Activated CD8-positive, alpha-beta memory T cell treated with anti-CD3 and anti-CD28 coated beads, Interleukin-2, amount 10 ng/mL, durations not matched to agents 7 days and 5 days (primary cell): ENCODE data around the gene AGBL4. TPM values are rescaled to one million over a fixed set of nuclear protein-coding genes. Genes with fewer than 3 reads are reported as not detected.

Experiments used
- ATAC-seq: fragments of 150-1000 bp; cut with Tn5 transposase; one replicate; pipeline ENCODE4 v1.10.0; 2021; ENCODE audit warnings: moderate library complexity
- CTCF ChIA-PET: fragments of 350-600 bp; sonication (Branson Sonifier 250); formaldehyde crosslinking; loops from one replicate; lab custom pipeline; 2021; ENCODE audit warnings: antibody characterized with exemption; lab: Charles Lee
- DNase-seq: peaks from one replicate; pipeline ENCODE4 v3.0.0-alpha.2; 2020
- H3K27ac Mint-ChIP-seq: one replicate; pipeline ENCODE4 v1.8.0; 2021; ENCODE audit warnings: mild to moderate bottlenecking, mixed read lengths
- H3K27me3 Mint-ChIP-seq: one replicate; pipeline ENCODE4 v1.8.0; 2021; ENCODE audit warnings: mixed read lengths
- H3K36me3 Mint-ChIP-seq: one replicate; pipeline ENCODE4 v1.8.0; 2021; ENCODE audit warnings: mild to moderate bottlenecking, mixed read lengths
- H3K4me1 Mint-ChIP-seq: one replicate; pipeline ENCODE4 v1.8.0; 2021; ENCODE audit warnings: mixed read lengths
- H3K4me3 Mint-ChIP-seq: one replicate; pipeline ENCODE4 v1.8.0; 2021; ENCODE audit warnings: mild to moderate bottlenecking, moderate library complexity, mixed read lengths
- H3K9me3 Mint-ChIP-seq: one replicate; pipeline ENCODE4 v1.8.0; 2022; ENCODE audit warnings: low read depth, mixed read lengths
- total RNA-seq, 2 experiments: library from RNA; stranded (reverse); gene quantifications; one replicate each; pipeline ENCODE4 v1.2.3, GENCODE V29; 2021

AGBL4 gene
- total RNA-seq, 2 experiments from 2014 or later, result not detected

DNA sequence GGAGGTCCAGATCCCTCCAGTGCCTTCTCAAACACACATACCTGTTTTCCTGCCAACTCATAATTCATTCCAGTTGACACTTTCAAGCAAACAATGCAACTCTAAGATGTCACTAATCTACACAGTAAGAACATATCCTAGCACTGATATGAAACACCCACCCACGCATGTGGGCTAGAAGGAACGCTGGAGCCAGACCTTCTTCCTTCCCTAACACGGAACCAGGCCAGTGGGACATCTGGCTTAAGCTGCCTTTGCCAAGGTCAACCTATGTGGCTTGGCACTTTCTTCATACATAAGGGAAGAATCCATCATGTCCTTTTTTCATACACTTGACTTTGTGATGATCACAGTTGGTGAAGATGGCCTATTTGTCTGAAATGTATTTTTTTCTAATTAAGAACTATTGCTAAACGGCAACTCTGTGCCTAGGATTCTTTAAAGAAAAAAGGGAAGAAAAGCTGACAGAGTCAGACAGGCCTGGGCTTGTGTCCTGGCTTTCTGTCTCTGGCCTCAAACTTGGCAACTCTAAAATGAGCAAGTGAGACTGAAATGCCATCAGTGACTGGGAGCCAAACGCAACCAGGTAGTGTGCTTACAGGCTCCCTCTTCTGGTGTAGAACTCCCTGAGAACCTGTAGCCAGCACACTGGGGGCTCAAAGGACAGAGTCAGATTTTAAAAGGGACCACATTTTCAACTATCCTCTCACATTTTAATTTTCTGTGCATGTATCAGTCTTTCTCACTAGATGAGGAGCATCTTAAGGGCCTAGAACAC lies 1154.4 kb downstream of the AGBL4 start:
- H3K27me3 Mint-ChIP-seq, result no peaks in the 10 kb centered on the region
- DNase-seq, result no peak
- ATAC-seq, result no peak
- no peaks in the 10 kb centered on the region for H3K4me1 Mint-ChIP-seq
- H3K36me3 Mint-ChIP-seq, result no peaks in the 10 kb centered on the region
- no peak overlapping the region for H3K27ac Mint-ChIP-seq
- CTCF ChIA-PET, result no interaction called here
- H3K4me3 Mint-ChIP-seq, result no peak overlapping the region
- H3K9me3 Mint-ChIP-seq, result no peaks in the 10 kb centered on the region

DNA sequence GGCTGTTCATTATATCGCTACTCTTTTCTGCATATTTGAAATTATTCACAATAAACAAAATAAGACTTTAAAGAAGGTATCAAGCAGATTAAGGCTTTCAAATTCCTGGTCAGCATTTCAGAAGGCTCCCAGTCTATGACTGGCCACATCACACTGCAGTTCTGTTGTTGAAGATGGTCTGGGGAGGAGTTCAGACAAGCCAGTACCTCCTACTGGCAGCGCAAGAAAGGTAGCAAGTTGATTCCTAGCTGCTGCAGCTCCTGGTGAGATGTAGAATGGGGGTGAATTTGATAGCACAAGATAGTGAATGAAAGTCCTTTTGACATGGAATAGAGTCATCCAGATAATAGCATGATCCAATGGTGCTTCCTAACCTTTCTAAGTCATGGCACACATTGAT lies 1158.8 kb downstream of the AGBL4 start:
- Mint-ChIP-seq H3K36me3 (no peaks in the 10 kb centered on the region), H3K4me3 (no peak overlapping the region), H3K27ac (no peak overlapping the region), H3K27me3 (no peaks in the 10 kb centered on the region), H3K4me1 (no peaks in the 10 kb centered on the region), H3K9me3 (no peaks in the 10 kb centered on the region)
- CTCF ChIA-PET, result no interaction called here
- ATAC-seq (no peak), DNase-seq (no peak)

DNA sequence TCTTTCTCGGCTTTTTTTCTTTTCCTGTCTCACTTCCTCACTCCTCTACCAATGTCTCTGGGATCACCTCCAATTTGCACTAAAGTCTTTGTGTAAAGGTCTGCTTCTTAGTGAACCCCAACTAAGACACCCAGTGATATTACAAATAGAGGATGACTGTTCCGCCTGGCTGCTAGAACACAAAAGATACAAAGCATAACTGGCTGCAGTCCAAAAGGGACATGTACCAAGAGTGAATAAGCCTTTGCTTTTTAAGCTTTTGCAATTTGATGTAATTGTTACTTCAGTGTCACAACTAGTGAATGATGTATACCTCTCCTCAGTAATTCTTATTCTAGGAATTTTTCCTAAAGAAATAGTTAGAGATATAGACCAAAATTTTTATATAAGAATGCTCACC lies 1164.3 kb downstream of the AGBL4 start:
- H3K9me3 Mint-ChIP-seq, result no peaks in the 10 kb centered on the region
- no peak for DNase-seq
- ATAC-seq, result no peak

DNA sequence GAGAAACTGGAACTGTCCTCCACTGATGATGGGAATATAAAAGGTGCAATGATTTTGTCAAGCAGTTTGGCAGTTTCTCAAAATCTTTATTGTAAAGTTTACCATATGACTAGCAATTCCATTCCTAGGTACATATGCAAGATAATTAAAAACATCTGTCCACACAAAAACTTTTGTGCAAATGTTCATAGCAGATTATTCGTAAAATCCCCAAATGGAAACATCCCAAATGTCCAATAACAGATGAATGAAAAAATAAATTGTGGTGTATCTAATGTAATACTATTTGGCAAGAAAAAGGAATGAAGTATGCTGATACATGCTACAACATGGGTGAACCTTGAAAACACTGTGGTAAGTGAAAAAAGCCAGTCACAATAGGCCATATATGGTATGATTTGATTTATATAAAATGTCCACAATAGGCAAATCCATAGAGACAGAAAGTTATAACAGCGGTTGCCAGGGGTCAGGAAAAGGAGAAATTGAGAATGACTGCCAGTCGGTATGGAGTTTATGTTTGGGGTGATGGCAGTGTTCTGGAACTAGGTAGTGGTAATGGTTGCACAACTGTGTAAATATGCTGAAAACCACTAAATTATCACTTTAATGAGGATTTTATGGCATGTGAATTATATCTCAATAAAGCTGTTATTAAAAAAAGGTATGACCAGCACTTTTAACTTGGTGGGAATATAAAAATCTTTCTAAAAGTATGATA lies 1165.4 kb downstream of the AGBL4 start:
- H3K36me3 Mint-ChIP-seq, result no peaks in the 10 kb centered on the region
- no peaks in the 10 kb centered on the region for H3K9me3 Mint-ChIP-seq
- CTCF ChIA-PET, result no interaction called here
- ATAC-seq (no peak), DNase-seq (no peak)
- no peak overlapping the region for H3K27ac Mint-ChIP-seq
- H3K4me1 Mint-ChIP-seq, result no peaks in the 10 kb centered on the region
- no peaks in the 10 kb centered on the region for H3K27me3 Mint-ChIP-seq
- no peak overlapping the region for H3K4me3 Mint-ChIP-seq

More for the DNA sequence above, 1164.3 kb downstream of the AGBL4 start:
- H3K36me3 Mint-ChIP-seq, result no peaks in the 10 kb centered on the region
- H3K27me3 Mint-ChIP-seq, result no peaks in the 10 kb centered on the region
- CTCF ChIA-PET, result no interaction called here
- H3K4me1 Mint-ChIP-seq, result no peaks in the 10 kb centered on the region
- no peak overlapping the region for H3K27ac Mint-ChIP-seq
- no peak overlapping the region for H3K4me3 Mint-ChIP-seq

- Mint-ChIP-seq H3K4me1 (no peaks in the 10 kb centered on the region), H3K36me3 (no peaks in the 10 kb centered on the region), H3K27me3 (no peaks in the 10 kb centered on the region), H3K9me3 (peaks cover 2% of the 10 kb centered on the region), H3K4me3 (no peak overlapping the region), H3K27ac (no peak overlapping the region)
- CTCF ChIA-PET, result no interaction called here
- no peak for ATAC-seq
- no peak for DNase-seq
These were observed 1170.7 kb downstream of the AGBL4 start for GRCh38 chr1:48853006-48853405.

GRCh38 chr1:48851638-48852037 lies 1172.1 kb downstream of the AGBL4 start:
- H3K4me3 Mint-ChIP-seq, result no peak overlapping the region
- H3K36me3 Mint-ChIP-seq, result no peaks in the 10 kb centered on the region
- H3K27ac Mint-ChIP-seq, result no peak overlapping the region
- peaks cover 2% of the 10 kb centered on the region for H3K9me3 Mint-ChIP-seq
- H3K27me3 Mint-ChIP-seq, result no peaks in the 10 kb centered on the region
- ATAC-seq, result no peak
- no peak for DNase-seq
- no peaks in the 10 kb centered on the region for H3K4me1 Mint-ChIP-seq
- CTCF ChIA-PET, result no interaction called here

DNA sequence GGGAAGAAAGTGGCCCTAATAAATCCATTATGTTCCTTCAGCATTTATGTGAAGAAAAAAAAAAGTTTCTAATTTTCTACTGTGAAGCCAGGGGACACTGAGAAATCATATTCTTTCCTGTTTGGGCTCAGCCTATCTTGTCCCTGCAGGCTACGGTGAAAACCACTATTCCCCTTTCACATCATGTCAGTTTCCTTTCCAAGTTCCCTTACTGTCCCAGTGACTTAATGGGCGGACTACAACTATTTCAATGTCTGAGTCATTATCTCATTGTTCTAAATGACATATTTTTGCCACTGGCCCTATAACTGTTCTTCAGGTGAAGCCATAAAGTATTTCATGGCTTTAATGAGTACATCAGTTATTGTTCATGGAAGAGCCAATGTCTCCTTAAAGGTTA lies 1175.7 kb downstream of the AGBL4 start:
- Mint-ChIP-seq H3K27me3 (no peaks in the 10 kb centered on the region), H3K4me3 (no peak overlapping the region), H3K4me1 (no peaks in the 10 kb centered on the region), H3K36me3 (no peaks in the 10 kb centered on the region), H3K9me3 (peaks cover 2% of the 10 kb centered on the region), H3K27ac (no peak overlapping the region)
- no peak for ATAC-seq
- CTCF ChIA-PET, result no interaction called here
- DNase-seq, result no peak

GRCh38 chr1:48846441-48846840 lies 1177.3 kb downstream of the AGBL4 start:
- Mint-ChIP-seq H3K27me3 (no peaks in the 10 kb centered on the region), H3K36me3 (no peaks in the 10 kb centered on the region), H3K27ac (no peak overlapping the region), H3K4me1 (no peaks in the 10 kb centered on the region), H3K4me3 (no peak overlapping the region), H3K9me3 (peaks cover 2% of the 10 kb centered on the region)
- DNase-seq, result no peak
- no peak for ATAC-seq
- CTCF ChIA-PET, result no interaction called here

DNA sequence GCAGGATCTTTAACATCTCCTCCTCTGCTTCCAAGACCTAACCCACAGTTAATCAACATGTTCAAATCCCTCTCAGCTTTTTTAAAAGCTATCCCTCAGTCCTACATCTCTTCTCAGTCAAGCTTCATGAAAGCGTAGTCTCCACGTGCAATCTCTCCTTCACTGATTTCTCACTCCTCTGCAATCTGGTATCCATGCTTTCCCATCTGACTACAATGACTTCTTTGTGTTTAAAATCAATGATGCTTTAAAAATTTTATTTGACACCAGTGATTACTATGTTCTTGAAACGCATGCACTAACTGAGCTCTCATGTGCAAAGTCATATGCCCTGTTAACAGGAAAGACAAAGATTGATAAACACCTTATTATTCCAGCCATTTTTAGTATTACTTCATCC lies 1179.6 kb downstream of the AGBL4 start:
- no peak overlapping the region for H3K27ac Mint-ChIP-seq
- CTCF ChIA-PET, result no interaction called here
- peaks cover 2% of the 10 kb centered on the region for H3K27me3 Mint-ChIP-seq
- no peaks in the 10 kb centered on the region for H3K4me1 Mint-ChIP-seq
- H3K36me3 Mint-ChIP-seq, result no peaks in the 10 kb centered on the region
- ATAC-seq, result no peak
- H3K4me3 Mint-ChIP-seq, result no peak overlapping the region
- no peak for DNase-seq
- H3K9me3 Mint-ChIP-seq, result no peaks in the 10 kb centered on the region

DNA sequence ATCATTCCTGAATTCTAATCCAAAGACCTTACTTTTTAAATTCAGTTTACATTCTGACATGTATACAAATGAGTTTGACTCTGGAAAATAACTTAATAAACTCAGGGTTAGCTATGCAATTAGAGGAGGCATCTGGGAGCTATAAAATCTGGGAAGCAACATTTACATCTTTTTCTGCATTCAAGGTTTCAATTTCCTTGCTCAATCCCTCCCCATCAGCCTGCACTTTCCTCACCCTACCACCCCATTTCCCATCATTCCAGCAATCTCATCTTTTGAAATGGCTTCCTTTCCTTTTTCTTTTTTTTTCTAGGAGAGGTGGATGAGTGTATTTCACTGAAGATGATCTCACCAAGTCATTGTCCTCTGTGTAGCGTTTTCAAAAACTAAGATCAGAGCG lies 1181.8 kb downstream of the AGBL4 start:
- Mint-ChIP-seq H3K4me1 (no peaks in the 10 kb centered on the region), H3K27me3 (peaks cover 4% of the 10 kb centered on the region), H3K36me3 (no peaks in the 10 kb centered on the region), H3K27ac (no peak overlapping the region), H3K4me3 (no peak overlapping the region), H3K9me3 (no peaks in the 10 kb centered on the region)
- DNase-seq (no peak), ATAC-seq (no peak)
- CTCF ChIA-PET, result no interaction called here

DNA sequence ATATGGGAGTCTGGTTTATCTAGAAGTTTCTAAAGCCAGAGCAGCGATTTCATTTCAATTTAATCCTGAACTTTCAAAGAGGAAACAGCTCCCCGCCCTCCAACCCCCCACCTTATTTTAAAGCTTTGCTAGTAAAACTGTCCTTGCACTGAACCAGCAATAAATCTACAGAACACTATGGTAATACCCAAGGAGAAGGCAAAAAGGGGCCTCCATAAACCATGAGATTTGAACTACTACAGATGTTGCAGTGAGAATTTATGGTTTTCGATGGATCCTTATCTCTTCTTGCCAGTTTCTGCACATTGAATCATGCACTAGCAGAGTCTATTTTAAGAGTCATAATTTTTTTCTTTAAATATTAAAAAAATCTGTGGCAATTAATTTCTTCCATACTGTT lies 1182.3 kb downstream of the AGBL4 start:
- Mint-ChIP-seq H3K4me3 (no peak overlapping the region), H3K4me1 (no peaks in the 10 kb centered on the region), H3K36me3 (no peaks in the 10 kb centered on the region), H3K9me3 (no peaks in the 10 kb centered on the region), H3K27me3 (peaks cover 4% of the 10 kb centered on the region), H3K27ac (no peak overlapping the region)
- DNase-seq (no peak), ATAC-seq (no peak)
- CTCF ChIA-PET, result no interaction called here

GRCh38 chr1:48831120-48831978 lies 1192.4 kb downstream of the AGBL4 start:
- Mint-ChIP-seq H3K4me3 (no peak overlapping the region), H3K36me3 (no peaks in the 10 kb centered on the region), H3K27ac (no peak overlapping the region), H3K27me3 (no peaks in the 10 kb centered on the region), H3K9me3 (peaks cover 2% of the 10 kb centered on the region), H3K4me1 (no peaks in the 10 kb centered on the region)
- CTCF ChIA-PET, result no interaction called here
- no peak for DNase-seq
- ATAC-seq, result no peak

DNA sequence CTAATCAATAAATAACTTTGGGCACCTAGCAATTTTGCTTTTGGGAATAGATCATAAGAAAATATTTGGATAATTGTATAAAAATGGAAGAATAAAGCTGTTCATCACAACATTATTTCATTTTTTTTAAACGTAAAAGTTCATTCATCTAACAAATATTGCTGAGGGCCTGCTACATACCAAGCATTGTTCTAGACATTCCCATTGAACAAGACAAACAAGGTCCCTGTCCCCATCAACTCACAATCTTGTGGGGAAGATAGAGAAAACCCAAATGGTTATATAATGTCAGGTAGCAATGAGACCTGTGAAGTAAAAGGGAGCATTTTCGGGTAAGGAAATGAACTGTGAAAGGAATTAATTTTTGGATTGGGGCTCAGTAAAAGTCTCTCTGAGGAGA lies 1193.0 kb downstream of the AGBL4 start:
- Mint-ChIP-seq H3K4me1 (no peaks in the 10 kb centered on the region), H3K27me3 (no peaks in the 10 kb centered on the region), H3K27ac (no peak overlapping the region), H3K4me3 (no peak overlapping the region), H3K9me3 (peaks cover 2% of the 10 kb centered on the region), H3K36me3 (no peaks in the 10 kb centered on the region)
- no peak for DNase-seq
- CTCF ChIA-PET, result no interaction called here
- no peak for ATAC-seq
